Left lung (tissue), 14 donors: ENCODE data around the gene AMER3. TPM values are rescaled to one million over a fixed set of nuclear protein-coding genes. Genes with fewer than 3 reads are reported as not detected.
A peak's percentile ranks its signal among the peaks of the same experiment; 100 is the strongest.
"Not testable (repeated sequence)": the region's sequence is repeated elsewhere in the genome, so short reads cannot be mapped to it uniquely, and the experiment has no call there.

Experiments used
- ATAC-seq: fragments of 200-7000 bp; cut with Tn5 transposase; one replicate; pipeline ENCODE4 v1.9.1; 2020; ENCODE audit warnings: moderate library complexity
- DNase-seq, 4 donors: peaks; one replicate each; pipeline ENCODE4 v3.0.0-alpha.2; 2013 to 2020
- H3K27ac ChIP-seq, 2 donors: fragments of 200-600 bp; sonication (generic) in 1 of 2; one replicate each; pipeline versions ENCODE4 v1.5.0 to v1.8.0; 2020 to 2021
- H3K27me3 ChIP-seq, 2 donors: fragments of 200-600 bp; sonication (generic) in 1 of 2; one replicate each; pipeline versions ENCODE4 v1.5.0 to v1.8.0; 2020 to 2021
- H3K36me3 ChIP-seq, 2 donors: fragments of 200-600 bp; sonication (generic) in 1 of 2; one replicate each; pipeline versions ENCODE4 v1.5.0 to v1.8.0; 2020 to 2021
- H3K4me1 ChIP-seq, 2 donors: fragments of 200-600 bp; one replicate each; pipeline ENCODE4 v1.8.0; 2021
- H3K4me3 ChIP-seq, 2 donors: fragments of 200-600 bp; sonication (generic) in 1 of 2; one replicate each; pipeline versions ENCODE4 v1.5.0 to v1.8.0; 2020 to 2021; ENCODE audit warnings: mild to moderate bottlenecking in 1 of 2
- H3K9me3 ChIP-seq, 2 donors: fragments of 200-600 bp; sonication (generic) in 1 of 2; one replicate each; pipeline versions ENCODE4 v1.5.0 to v1.8.0; 2020 to 2021
- CTCF ChIP-seq, 2 donors: fragments of 200-600 bp; sonication (generic) in 1 of 2; IDR thresholded peaks; one replicate each; pipeline versions ENCODE4 v1.5.0 to v1.8.0; 2021; ENCODE audit warnings: antibody characterized with exemption in 2 of 2
- intact Hi-C, 2 donors: fragments of 100-400 bp; cut with DNase I; formaldehyde crosslinking; loops; one replicate each; pipeline versions ENCODE4 v1.11.2 to v1.14.2; 2022
- long read RNA-seq, 12 donors: library from polyadenylated mRNA in 2 of 12; unstranded in 2 of 12; transcript quantifications; one replicate each; pipeline ENCODE4 v2.0.0 and lab custom pipeline, GENCODE V29; 2019 to 2026
- polyA plus RNA-seq, 6 donors: library from polyadenylated mRNA; unstranded; fragments of 120-200 nt; gene quantifications; one replicate each; pipeline ENCODE4 v1.2.1, GENCODE V29; 2013; ENCODE audit not compliant: insufficient read length in 6 of 6
- total RNA-seq, 2 donors: library from RNA; stranded (reverse); fragmentation: NEBNext Ultra II Directional; extraction: Animal tissue kit (Norgen Biotek cat#: 25700); gene quantifications; one replicate each; pipeline ENCODE4 v1.2.1, GENCODE V29; 2021
- donor health status: DM: no; HTN: yes; CAD: no.
- donor health status: DM: no; HTN: no; CAD: no.

Gene AMER3
- total RNA-seq, result not detected
- under 1 TPM in 5 of 6 donors, not detected in 1; 0.04 to 0.15 (median 0.09) TPM for polyA plus RNA-seq
- long read RNA-seq, donor 1, result 0 reads
- long read RNA-seq, donor 2, result 0 reads
- long read RNA-seq, donor 3, result 0 reads
- long read RNA-seq, donor 4, result 0 reads
- long read RNA-seq, donor 5, result 0 reads
- long read RNA-seq, donor 6, result 0 reads
- long read RNA-seq, donor 7, result 0 reads
- long read RNA-seq, donor 8, result 0 reads
- long read RNA-seq, donor 9, result 0 reads
- long read RNA-seq, donor 10, result 0 reads
- long read RNA-seq, donor 11, partial matches to known transcripts, result 0 of 1 reads
- long read RNA-seq, donor 11, other reads (novel, unspliced or antisense), result 0 of 1 reads
- long read RNA-seq, donor 12, result 0 reads

- Histone ChIP-seq H3K27ac (no peak within 1 kb of the TSS), H3K9me3 (no peaks in the 10 kb centered on the region), H3K27me3 (peaks cover 22 to 86% of the 10 kb centered on the region in 2 donors), H3K4me1 (no peaks in the 10 kb centered on the region), H3K36me3 (no peaks in the 10 kb centered on the region), H3K4me3 (no peak within 1 kb of the TSS)
- ATAC-seq (no peak), DNase-seq (peak in 1 of 4 donors; percentile 73)
- intact Hi-C loops, result no loop called here
- no peak for TF ChIP-seq CTCF (IDR thresholded peaks at IDR 0.05)
These were observed at the start of gene AMER3 for GRCh38 chr2:130755256-130756052. Gene AMER3 (plus strand): TSS chr2:130755540. CDS start chr2:130762073, 6,533 bp downstream.

GRCh38 chr2:130714795-130715194 is 40.5 kb upstream of the AMER3 start:
- H3K36me3 ChIP-seq, intact Hi-C loops, H3K4me3 ChIP-seq, ATAC-seq, H3K27ac ChIP-seq, H3K27me3 ChIP-seq, H3K4me1 ChIP-seq, H3K9me3 ChIP-seq, DNase-seq: not testable (repeated sequence)

- no peak for TF ChIP-seq CTCF (IDR thresholded peaks at IDR 0.05)
- no peaks in the 10 kb centered on the region for H3K4me1 ChIP-seq
- no peaks in the 10 kb centered on the region for H3K9me3 ChIP-seq
- H3K4me3 ChIP-seq, result no peak overlapping the region
- ATAC-seq (no peak), DNase-seq (peak in 1 of 4 donors; percentile 58)
- no peaks in the 10 kb centered on the region for H3K36me3 ChIP-seq
- intact Hi-C loops, result no loop called here
- H3K27me3 ChIP-seq, result peaks cover 0 to 2% of the 10 kb centered on the region in 2 donors
- no peak overlapping the region for H3K27ac ChIP-seq
These were observed 35.3 kb upstream of the AMER3 start for GRCh38 chr2:130720036-130720435.

- DNase-seq (no peak), ATAC-seq (no peak)
- H3K9me3 ChIP-seq, result no peaks in the 10 kb centered on the region
- H3K27ac ChIP-seq, result no peak overlapping the region
- H3K4me3 ChIP-seq, result no peak overlapping the region
- no peaks in the 10 kb centered on the region for H3K36me3 ChIP-seq
- peaks cover 0 to 7% of the 10 kb centered on the region in 2 donors for H3K27me3 ChIP-seq
- intact Hi-C loops, result no loop called here
- H3K4me1 ChIP-seq, result no peaks in the 10 kb centered on the region
- TF ChIP-seq CTCF (IDR thresholded peaks at IDR 0.05), result no peak
These were observed 34.8 kb upstream of the AMER3 start for GRCh38 chr2:130720528-130720927.

- Histone ChIP-seq H3K36me3 (no peaks in the 10 kb centered on the region), H3K4me3 (no peak overlapping the region), H3K27ac (no peak overlapping the region), H3K27me3 (peaks cover 0 to 46% of the 10 kb centered on the region in 2 donors), H3K4me1 (peaks cover 11 to 14% of the 10 kb centered on the region in 2 donors), H3K9me3 (no peaks in the 10 kb centered on the region)
- DNase-seq, result no peak
- intact Hi-C loops, result no loop called here
- no peak for TF ChIP-seq CTCF (IDR thresholded peaks at IDR 0.05)
- ATAC-seq, result no peak
These were observed 30.9 kb upstream of the AMER3 start for GRCh38 chr2:130724455-130724854.
